Left ventricle myocardium inferior (tissue), 1 donor: ENCODE measurements around the gene SPINK7. TPM values are rescaled to one million over a fixed set of nuclear protein-coding genes. Genes with fewer than 3 reads are reported as not detected.

Experiments
- DNase-seq: peaks from one replicate; pipeline ENCODE4 v3.0.0-alpha.2; 2020
- H3K27ac ChIP-seq: fragments of 200-600 bp; replicated peaks from 2 replicates; pipeline ENCODE4 v1.8.0; 2021
- H3K27me3 ChIP-seq: fragments of 200-600 bp; 2 replicates; pipeline ENCODE4 v1.8.0; 2021; ENCODE audit warnings: low read depth
- H3K36me3 ChIP-seq: fragments of 200-600 bp; 2 replicates; pipeline ENCODE4 v1.8.0; 2021
- H3K4me1 ChIP-seq: fragments of 200-600 bp; 2 replicates; pipeline ENCODE4 v1.8.0; 2021
- H3K4me3 ChIP-seq: fragments of 200-600 bp; 2 replicates; pipeline ENCODE4 v1.8.0; 2021; ENCODE audit warnings: mild to moderate bottlenecking, moderate library complexity
- H3K9me3 ChIP-seq: fragments of 200-600 bp; replicated peaks from 2 replicates; pipeline ENCODE4 v1.8.0; 2021
- intact Hi-C: fragments of 100-400 bp; cut with micrococcal nuclease; formaldehyde crosslinking; loops from one replicate; pipeline ENCODE4 v1.11.0; 2022
- total RNA-seq: library from RNA; stranded (reverse); fragmentation: NEBNext Ultra II Directional; extraction: Animal tissue kit (Norgen Biotek cat#: 25700); gene quantifications from one replicate; pipeline ENCODE4 v1.2.1, GENCODE V29; 2021
- TF ChIP-seq, protein P1 (sequence below): fragments of 200-600 bp; IDR thresholded peaks from 2 replicates; pipeline ENCODE4 v1.8.0; 2021; ENCODE audit warnings: antibody characterized with exemption, mild to moderate bottlenecking, borderline replicate concordance
- donor health status: DM: no; HTN: yes; CAD: no; lungs with severe emphysema.

Gene SPINK7
- total RNA-seq, 1 donor from 2014 or later = not detected

DNA sequence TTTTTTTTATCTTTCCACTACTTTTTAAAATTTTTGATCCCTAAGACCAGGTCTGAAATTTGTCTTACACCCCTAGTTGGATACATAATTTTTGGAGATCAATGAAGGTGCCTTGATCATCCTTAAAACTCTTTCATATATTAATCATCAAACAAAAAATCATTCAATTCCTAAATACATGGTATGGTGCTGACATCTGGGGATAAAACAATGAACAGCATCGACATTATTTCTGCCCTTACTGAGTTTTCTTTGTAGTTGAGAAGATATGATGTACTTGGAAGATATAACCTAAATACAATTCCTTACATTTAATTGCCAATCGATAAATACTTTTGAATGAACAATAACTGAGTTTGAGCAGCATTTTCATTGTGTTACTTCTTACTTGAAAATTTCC is 41.4 kb downstream of the SPINK7 start:
- TF ChIP-seq, protein P1, sequence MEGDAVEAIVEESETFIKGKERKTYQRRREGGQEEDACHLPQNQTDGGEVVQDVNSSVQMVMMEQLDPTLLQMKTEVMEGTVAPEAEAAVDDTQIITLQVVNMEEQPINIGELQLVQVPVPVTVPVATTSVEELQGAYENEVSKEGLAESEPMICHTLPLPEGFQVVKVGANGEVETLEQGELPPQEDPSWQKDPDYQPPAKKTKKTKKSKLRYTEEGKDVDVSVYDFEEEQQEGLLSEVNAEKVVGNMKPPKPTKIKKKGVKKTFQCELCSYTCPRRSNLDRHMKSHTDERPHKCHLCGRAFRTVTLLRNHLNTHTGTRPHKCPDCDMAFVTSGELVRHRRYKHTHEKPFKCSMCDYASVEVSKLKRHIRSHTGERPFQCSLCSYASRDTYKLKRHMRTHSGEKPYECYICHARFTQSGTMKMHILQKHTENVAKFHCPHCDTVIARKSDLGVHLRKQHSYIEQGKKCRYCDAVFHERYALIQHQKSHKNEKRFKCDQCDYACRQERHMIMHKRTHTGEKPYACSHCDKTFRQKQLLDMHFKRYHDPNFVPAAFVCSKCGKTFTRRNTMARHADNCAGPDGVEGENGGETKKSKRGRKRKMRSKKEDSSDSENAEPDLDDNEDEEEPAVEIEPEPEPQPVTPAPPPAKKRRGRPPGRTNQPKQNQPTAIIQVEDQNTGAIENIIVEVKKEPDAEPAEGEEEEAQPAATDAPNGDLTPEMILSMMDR = no peak
- Histone ChIP-seq H3K36me3 (peaks cover 13% of the 10 kb centered on the region), H3K9me3 (no peaks in the 10 kb centered on the region), H3K4me1 (no peaks in the 10 kb centered on the region), H3K27me3 (no peaks in the 10 kb centered on the region), H3K4me3 (no peak overlapping the region), H3K27ac (no peak overlapping the region)
- no peak for DNase-seq
- intact Hi-C loops = no loop called here

DNA sequence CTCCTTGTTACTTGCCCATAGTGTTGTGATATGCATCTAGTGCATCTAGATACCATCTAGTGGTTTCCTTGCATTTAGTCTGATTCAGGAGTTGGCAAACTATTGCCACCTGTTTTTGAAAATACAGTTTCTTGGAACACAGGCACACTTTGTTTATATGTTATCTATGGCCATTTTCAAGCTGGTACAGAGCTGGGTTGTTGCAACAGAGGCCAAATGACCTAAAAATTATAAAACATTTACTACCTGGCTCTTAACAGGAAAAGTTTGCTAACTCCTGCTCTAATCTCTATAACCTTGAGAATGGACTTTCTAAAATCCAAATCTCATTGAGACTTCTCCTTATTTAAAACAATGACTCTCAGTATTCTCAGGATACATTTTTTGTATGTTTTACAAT is 52.1 kb downstream of the SPINK7 start:
- TF ChIP-seq, protein P1 = no peak
- intact Hi-C loops = no loop called here
- no peak for DNase-seq
- Histone ChIP-seq H3K27ac (no peak overlapping the region), H3K27me3 (no peaks in the 10 kb centered on the region), H3K4me3 (no peak overlapping the region), H3K9me3 (peaks cover 15% of the 10 kb centered on the region), H3K36me3 (peaks cover 10% of the 10 kb centered on the region), H3K4me1 (no peaks in the 10 kb centered on the region)

Other genes with a start within 250 kb of the SPINK7 start
- 0.47 TPM for gene SPINK5, start 248.4 kb upstream of the SPINK7 start, total RNA-seq
- not detected for gene SPINK14, start 143.9 kb upstream of the SPINK7 start, total RNA-seq
- gene SPINK6, start 109.4 kb upstream of the SPINK7 start, total RNA-seq = not detected
- gene MARCOL, start 73.9 kb upstream of the SPINK7 start, total RNA-seq = not detected
- gene SPINK13, start 43.6 kb upstream of the SPINK7 start, total RNA-seq = not detected
- gene SPINK9, start 23.1 kb downstream of the SPINK7 start, total RNA-seq = not detected
- gene FBXO38, start 71.5 kb downstream of the SPINK7 start, total RNA-seq = 38.0 TPM